Heart left ventricle (tissue), 13 donors: ENCODE data around the gene CELA3B.

Experiments
- POLR2A ChIP-seq, 2 donors: fragments of 450-650 bp; IDR thresholded peaks; one replicate each; pipeline ENCODE4 v1.6.1; 2017; ENCODE audit warnings: antibody characterized with exemption in 2 of 2, mild to moderate bottlenecking in 2 of 2, moderate library complexity in 2 of 2
- TF ChIP-seq, protein P1 (sequence below), 12 donors: fragments of 200-600 bp; sonication (generic) in 4 of 12; IDR thresholded peaks; one replicate each; pipeline versions ENCODE4 v1.5.0 to v1.8.0; 2018 to 2022; ENCODE audit warnings: antibody characterized with exemption in 12 of 12, mild to moderate bottlenecking in 5 of 12
- donor health status: ischemic (EF 13 %, LVEDD 7.1; RV severe dilation, severe dysfunction).
- donor health status: DM: no; HTN: yes; CAD: no.
- donor health status: DM: no; HTN: no; CAD: no.
- donor health status: ischemic (EF 25% LVEDD 6.9; RV normal size, moderate dysfunction).
- donor health status: ischemic (EF 25% LVEDD 5.7; RV mildly dilated, moderate dysfunction).
- donor health status: ischemic (EF 35%, LVEDD 5.7; RV mildly dilated, moderate dysfunction).
- donor health status: nonischemic (EF 11% LVEDD 7.7; RV severe dilation, severe dysfunction).
- donor health status: DM: yes; HTN: yes; CAD: no.
- donor health status: PGD.
- donor health status: ischemic (EF 29% LVEDD 5.4; RV normal size, mild dysfunction).
- donor health status: nonischemic (EF 23%, LVEDD 6.1; RV moderate dilation, normal function).

DNA sequence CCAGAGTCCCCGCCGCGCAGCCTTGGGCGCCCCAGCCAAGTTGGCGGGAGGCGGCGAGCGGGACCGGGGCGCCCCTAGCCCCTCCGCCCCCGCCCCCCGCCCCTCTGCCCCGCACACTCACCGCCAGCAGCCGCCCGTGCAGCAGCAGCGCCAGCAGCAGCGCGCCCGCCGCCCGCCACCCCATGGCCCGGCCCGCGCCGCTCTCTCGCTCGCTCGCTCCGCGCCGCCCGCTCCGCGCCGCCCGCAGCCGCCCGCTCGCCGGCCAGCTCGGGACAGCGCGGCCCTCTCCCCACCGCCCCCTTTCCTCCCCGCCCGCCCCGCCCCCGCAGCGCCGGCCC is 39.8 kb upstream of the CELA3B start, which contains the start of gene HSPG2:
- TF ChIP-seq, protein P1, sequence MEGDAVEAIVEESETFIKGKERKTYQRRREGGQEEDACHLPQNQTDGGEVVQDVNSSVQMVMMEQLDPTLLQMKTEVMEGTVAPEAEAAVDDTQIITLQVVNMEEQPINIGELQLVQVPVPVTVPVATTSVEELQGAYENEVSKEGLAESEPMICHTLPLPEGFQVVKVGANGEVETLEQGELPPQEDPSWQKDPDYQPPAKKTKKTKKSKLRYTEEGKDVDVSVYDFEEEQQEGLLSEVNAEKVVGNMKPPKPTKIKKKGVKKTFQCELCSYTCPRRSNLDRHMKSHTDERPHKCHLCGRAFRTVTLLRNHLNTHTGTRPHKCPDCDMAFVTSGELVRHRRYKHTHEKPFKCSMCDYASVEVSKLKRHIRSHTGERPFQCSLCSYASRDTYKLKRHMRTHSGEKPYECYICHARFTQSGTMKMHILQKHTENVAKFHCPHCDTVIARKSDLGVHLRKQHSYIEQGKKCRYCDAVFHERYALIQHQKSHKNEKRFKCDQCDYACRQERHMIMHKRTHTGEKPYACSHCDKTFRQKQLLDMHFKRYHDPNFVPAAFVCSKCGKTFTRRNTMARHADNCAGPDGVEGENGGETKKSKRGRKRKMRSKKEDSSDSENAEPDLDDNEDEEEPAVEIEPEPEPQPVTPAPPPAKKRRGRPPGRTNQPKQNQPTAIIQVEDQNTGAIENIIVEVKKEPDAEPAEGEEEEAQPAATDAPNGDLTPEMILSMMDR (IDR thresholded peaks at IDR 0.05), result no peak
- TF ChIP-seq POLR2A (IDR thresholded peaks at IDR 0.05), result no peak
